T-helper 2 cell treated with Interferon-gamma antibody and Interleukin-4, amounts not matched to agents 100 ng/mL and 5 ng/mL, for 36 hours (primary cell): Measurements from ENCODE around the gene SYNCRIP. TPM values are rescaled to one million over a fixed set of nuclear protein-coding genes. Genes with fewer than 3 reads are reported as not detected.
"Not testable (repeated sequence)": the region's sequence is repeated elsewhere in the genome, so short reads cannot be mapped to it uniquely, and the experiment has no call there.

ENCODE experiments used
- intact Hi-C: fragments of 100-400 bp; cut with micrococcal nuclease; formaldehyde crosslinking; loops from one replicate; pipeline ENCODE4 v1.15.1; 2023
- total RNA-seq: library from RNA; stranded (reverse); gene quantifications from 2 replicates; pipeline ENCODE4 v1.2.3, GENCODE V29; 2022

The SYNCRIP gene
- 141 and 146 TPM in 2 replicates for total RNA-seq

DNA sequence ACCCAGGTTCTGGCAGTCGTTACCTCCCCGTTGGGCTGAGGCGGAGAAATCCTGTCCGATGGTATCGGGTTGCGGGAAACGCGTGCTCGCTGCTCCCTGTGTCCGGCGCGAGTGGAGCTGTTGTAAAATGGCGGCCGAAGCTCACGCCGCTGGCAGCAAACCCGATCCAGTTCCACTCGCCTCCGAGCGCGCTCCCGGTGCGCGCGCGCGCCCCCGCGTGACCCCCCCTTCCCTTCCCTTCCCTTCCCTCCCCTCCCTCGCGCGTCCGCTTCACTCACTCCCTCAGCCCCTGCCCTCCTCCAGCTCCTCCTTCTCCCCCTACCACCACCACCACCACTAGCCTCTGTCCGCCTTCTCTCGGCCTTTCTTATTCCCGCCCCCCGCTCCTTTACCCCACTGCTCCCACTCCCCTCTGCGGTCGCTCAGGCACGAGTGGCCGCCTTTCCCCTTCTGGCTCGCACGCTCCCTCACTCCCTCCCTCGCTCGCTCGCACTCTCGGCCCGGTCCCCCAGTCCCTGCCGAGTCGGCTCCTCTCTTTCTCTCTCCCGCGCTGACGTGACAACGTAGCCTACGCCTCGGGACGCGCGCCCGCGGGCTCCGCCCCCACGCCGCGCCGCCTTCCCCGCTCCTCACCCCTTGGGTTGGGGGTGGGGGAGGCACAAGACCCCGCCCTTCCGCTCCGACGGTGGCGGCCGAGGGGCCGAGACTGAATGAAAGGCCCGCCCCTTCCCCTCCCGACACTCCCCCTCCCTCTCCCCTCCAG lies at the start of gene SYNCRIP:
Gene SYNCRIP (minus strand): TSS at position 113 of the 763 bp plus-strand sequence. CDS start 1,447 bp downstream, outside the sequence.
- intact Hi-C loops: loop anchor here (1.0 to 2.0 kb wide), 6 partner anchors 27 to 1784 kb away; partner anchors contain the start of gene CYB5R4

DNA sequence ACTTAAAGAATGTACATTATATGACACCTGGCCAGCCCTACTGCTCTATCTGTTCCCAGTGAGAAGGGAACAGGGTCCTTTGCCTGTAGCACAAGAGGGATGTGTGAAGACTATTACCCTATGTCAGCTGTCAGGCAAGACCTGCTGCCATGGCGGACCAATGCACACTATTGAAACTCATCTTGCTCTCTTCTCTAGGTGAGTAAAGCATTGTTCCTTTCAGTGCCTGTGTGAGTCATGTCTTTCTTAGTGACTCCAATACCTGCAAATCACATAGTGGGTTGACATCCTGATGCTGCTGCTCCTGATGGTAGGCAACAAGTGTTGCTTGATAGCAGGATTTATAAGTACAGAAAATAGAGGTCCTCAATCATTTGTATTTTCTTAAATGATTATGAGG lies 48.8 kb upstream of the SYNCRIP start:
- intact Hi-C loops: no loop called here

DNA sequence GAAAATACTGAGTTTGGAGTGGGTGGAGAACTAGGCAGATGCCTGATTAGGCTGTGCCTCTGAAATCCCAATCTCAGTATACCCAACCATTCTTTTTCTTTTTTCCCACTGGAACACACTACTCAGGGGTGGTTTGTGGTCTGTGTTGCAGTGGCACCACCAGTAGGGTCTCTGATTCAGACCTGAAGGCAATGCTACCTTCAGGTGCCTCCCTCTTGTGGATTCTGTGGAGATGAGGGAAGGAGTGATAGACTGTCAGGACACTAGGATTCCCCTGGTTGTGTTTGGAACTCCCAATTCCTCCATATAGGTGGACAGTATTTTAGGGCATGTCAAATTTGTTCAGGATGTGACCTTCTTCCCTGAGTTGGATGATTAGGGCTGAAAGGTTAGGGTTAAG lies 47.4 kb upstream of the SYNCRIP start:
- intact Hi-C loops: no loop called here

DNA sequence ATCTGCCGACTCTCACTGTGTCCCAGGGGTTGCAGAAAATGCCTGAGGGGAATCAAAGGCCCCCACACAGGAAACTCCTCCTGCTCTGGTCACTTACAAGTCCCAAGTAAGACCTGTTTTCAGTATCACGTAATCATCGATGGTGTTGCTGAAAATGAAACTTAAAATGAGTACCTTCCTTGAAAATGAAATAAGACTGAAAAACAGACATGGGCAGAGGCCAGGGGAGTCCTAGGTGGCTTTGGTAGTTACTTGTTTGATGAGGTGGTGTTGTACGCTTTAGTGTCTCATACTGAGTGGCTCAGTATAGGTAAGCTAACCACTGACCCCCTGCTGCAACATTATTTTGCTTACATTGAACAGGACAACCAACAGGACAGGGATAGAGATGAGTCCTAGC lies 43.0 kb upstream of the SYNCRIP start:
- intact Hi-C loops: no loop called here

DNA sequence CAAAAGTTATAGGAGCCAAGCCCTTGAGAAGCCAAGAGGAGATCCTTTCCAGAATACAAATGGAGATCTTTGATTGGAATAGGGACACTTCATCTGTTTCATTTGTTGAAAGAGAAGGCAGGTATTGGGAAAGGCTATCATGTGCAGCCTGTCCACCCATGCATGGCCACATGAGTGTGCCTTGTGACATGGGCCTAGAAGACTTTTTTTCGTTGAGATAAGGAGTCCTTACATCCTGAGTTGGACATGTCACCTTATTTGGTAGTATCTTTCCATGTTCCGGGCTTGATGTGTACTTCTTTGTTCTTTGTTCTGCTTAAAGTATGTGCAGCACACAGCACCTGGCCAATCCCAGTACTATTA lies 42.1 kb upstream of the SYNCRIP start:
- intact Hi-C loops: no loop called here

DNA sequence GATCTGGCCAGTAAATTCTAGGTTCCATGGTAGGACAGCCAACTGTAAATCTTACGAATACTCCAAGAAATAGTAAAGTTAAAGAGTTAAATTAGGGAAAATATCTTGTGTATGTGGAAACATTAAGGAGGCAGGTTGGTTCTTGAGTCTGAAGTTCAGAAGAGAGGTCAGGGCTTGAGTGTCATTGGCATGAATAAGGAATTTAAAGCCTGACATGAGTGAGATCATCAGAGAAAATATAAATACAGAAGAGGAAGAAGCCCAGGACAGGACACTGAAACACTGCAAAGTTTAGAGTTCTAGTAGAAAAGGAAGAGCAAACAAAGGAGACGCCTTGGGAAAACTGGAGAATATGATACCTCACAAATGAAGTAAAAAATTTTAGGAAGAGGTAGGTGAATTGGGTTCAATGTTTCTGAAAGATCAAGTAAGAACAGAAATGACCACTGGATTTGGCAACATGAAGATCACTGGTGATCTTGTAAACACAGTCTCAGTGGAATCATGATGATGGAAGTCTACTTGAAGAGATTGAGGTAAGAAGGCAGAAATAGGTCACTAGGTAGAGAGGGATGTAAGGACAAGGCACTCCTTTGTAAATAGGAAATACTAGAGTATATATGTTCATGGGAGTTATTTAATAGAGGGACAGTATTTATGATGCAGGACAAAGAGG lies 41.6 kb upstream of the SYNCRIP start:
- intact Hi-C loops: no loop called here

DNA sequence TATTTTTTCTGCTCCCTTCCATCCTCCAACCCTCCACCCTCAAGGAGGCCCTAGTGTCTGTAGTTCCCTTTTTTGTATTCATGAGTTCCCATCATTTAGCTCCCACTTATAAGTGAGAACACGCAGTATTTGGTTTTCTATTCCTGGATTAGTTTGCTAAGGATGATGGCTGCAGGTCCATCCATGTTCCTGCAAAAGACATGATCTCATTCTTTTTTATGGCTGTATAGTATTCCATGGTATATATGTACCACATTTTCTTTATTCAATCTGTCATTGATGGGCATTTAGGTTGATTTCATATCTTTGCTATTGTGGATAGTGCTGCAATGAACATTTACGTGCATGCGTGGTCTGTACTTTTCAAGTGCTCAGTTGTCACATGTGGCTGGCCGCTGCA lies 39.2 kb upstream of the SYNCRIP start:
- intact Hi-C loops: not testable (repeated sequence)

DNA sequence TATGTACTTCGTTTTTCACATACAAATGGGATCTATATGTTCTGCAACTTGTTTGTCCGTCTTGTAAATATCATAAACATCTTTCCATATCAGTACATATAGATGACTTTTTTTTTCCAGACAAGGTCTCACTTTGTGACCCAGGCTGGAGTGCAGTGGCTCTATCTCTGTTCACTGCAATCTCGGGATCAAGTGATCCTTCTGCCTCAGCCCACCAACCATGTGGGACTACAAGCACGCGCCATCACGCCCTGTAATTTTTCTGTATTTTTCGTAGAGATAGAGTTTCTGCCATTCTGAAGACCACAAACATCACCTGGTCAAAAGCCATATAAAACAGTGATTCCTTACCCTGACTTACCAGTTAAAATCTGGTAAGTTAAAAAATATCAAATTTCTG lies 37.7 kb upstream of the SYNCRIP start:
- intact Hi-C loops: no loop called here

DNA sequence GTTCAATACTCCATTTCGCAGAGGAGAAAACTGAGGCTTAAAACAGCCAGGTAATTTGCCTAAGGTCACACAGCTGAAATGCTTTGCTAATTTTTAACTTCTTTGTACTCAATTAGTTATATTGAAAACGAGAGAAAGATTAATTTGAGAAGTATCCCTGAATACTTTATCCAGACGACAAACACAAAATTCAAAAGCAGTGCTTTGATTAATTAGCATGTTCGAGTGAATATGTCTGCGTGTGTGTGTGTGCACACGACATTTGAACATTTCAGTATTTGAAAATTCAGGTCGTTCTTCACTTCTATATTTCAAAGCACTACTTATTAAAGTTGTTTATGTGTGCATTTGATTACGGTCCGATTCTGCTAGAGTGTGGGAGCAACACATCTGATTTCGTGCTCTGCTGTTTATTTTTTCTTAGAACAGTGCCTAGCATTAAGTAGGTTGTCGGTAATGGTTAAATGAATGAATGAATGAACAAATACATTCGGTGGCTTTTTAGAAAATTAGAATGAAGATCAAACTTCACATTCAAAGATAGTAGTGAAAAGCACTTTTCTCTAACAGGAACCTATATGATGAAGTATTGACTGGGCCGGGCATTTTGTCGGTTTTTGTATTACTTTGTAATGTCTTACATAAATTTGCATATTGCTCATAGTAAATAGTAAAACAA lies 36.9 kb upstream of the SYNCRIP start:
- intact Hi-C loops: loop anchor here (2.0 to 10.0 kb wide), 5 partner anchors 55 to 1819 kb away; partner anchors contain the start of genes NT5E and ZNF292

DNA sequence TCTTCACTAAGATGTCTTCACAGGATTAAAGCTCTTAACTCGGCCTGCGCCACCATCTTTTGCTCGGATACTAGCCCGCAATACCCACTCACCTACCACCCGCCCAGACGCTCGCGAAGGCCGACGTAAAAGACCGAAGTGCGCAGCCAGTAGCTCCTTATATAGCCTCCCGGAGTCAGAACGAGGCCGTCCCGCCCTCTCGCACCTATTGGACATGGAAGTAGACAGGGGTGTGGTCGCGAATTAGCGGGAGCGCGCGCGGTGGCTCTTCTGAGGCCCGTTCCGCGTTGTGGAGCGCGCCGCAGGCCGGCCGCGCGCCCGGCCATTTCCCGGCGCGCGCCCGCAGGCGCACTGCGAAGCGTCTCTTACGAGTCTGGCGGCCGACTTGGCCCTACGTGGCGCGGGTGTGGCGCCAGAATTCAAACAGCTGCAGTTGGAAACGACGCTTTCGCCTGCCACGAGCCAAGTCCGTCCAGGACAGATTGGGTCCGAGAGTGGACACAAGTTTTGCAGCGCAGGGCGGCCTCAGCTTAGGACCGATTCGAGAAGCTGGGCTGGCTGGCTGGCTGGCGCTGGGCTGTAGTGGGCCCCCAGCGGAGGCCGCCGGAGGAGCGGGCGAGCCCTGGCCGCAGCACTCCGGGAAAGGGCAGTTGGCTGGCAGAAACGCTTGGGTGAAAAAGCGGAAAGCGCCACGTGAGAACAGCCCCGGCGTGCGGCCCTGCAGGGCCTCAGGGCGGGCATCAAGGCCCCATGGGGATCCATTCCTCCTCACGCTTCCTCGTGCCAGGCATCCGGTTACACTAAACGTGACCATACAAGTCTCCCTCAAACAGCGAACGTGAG lies 36.1 kb upstream of the SYNCRIP start:
- intact Hi-C loops: loop anchor here (1.0 to 10.0 kb wide), 8 partner anchors 9 to 1818 kb away; partner anchors contain the start of genes NT5E and ZNF292

DNA sequence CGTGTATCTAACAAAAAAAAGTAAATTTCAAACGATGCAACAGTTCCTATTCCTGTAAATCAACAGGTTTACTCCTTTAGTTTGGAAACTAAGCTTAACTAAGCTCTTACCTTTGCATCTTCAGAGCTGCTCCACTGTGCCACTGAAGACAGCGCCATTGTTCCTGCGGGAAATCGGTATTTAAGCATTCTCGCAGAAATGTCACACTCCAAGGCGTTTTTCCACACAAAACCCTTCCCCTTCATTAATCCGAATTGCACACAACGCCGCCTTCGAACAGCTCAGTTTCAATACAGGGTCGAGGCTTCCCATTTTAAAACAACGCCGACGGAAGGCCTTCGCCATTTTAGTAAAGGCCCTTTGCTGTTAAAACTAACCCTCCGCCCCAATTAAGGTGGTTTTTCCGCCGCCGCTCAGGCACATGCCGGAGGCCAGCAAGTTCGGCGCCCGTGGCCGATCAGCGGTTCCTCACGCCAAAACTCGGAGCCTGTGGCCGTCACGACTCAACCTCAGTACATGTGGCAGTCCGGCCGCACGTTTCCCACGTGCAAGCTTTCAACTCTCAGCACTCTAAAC lies 35.4 kb upstream of the SYNCRIP start:
- intact Hi-C loops: loop anchor here (1.0 to 10.0 kb wide), 8 partner anchors 8 to 1817 kb away; partner anchors contain the start of genes NT5E and ZNF292

DNA sequence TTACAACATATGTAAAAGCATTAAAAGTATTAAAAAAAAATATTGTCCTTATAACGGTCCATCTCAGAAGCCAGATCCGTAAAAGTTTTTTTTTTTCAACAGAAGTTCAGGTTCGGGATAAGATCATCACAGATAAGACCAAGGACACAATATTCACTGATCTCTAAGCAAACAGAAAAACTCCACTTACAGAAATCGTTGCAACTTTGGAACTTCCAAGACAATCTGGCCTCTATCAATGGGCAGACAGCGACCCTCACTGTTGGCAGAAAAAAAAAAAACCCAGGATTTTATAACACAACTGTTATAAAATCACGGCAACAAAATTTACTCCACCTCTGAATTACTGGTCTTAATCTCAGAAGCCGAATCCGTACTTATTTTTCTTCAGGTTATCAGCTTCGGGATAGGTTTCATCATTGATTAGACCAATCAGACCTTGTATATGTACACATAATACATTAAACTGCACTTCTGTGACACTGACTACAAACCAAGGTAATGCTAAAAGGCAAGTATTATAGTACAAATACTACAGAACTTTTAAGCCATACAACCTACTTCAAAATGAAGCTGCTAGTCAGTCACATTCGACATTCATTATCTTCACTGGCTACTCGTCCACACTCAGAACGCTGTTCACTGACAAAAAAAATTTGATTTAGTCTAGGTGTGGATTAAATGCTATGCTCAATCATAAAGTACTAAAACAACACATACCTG lies 34.7 kb upstream of the SYNCRIP start:
- intact Hi-C loops: loop anchor here (5.0 to 10.0 kb wide), 3 partner anchors 53 to 320 kb away; partner anchors contain the start of gene NT5E

DNA sequence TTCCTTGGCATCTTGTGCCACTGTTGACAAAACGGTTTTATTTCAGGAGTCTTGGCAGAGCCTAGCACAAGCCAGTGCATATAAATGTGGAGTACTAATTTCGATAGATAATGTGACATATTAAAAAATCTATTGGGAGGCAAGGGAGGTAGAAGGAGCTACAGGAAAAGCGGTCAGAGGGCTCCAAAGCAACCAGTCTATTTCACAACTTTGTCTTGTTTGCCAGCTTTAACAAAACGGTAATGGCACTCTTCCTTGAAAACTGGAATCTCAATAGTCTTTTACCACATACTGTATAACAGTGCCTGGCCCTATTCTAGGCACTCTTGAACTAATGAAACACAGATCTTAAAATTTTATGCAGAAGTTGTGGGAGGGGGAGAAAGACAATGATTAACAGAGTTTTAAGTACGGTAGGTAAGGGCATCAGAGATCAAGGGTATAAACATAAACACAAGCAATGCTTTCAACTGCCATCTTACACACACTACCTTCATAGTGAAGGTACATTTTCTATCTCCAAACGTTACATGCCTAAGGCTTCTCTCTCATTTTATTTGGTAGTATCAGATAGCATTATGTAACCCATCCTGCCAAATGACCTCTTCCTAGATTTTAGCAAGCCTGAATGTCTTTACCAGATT lies 33.5 kb upstream of the SYNCRIP start:
- intact Hi-C loops: loop anchor here (5.0 to 10.0 kb wide), 3 partner anchors 51 to 319 kb away; partner anchors contain the start of gene NT5E

DNA sequence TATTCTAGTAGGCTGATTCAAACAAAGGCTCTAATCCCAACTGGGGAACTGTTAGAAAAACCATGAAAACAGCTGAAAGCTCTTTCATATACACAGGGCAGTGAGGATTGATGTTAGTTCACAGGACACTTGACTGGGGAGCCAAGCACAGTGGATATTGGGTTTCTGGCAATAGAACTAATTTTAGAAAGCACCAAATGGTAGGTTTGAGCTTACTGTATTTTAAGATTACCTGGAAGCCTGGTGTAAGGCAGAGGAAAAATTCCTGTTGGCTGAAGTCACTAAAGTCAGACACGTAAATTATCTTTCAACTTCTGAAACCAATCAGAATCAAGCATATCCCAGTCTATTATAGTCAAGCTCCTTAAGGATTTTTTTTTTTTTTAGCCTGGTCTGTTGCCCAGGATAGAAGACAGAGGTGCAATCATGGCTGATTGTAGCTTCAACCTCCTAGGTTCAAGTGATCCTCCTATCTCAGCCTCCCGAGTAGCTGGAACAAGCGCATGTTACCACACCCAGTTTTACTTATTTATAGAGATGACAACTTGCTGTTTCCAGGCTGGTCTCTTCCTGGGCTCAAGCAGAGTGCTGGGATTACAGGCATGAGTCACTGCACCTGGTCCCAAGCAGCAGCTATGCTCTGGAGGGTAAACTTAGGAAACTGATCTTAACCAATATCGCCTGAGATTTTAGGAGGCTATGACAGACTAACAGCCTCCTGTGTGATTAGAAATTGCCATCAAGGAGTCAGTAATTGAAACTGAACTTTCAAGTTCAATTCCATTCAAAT lies 32.5 kb upstream of the SYNCRIP start:
- intact Hi-C loops: loop anchor here (5.0 to 10.0 kb wide), 3 partner anchors 50 to 318 kb away; partner anchors contain the start of gene NT5E

DNA sequence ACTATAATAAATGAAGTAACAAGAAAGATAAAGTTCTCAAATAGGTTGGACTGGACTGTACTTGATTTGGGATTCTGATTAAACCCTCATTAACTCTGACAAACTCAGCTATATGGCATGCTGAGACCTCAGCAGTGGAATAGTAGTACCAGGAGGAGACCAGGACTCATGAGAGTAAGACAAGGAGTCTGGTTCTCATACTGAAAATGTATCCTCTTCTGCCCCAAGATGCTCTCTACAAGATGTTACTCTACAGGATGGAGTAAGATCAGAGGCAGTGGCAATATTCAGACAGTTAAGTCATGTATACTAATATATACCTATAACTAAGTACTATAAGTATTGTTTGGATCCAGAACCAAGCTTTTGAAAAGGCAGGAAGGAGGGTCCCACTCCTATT lies 31.9 kb upstream of the SYNCRIP start:
- intact Hi-C loops: loop anchor here (5.0 to 10.0 kb wide), 3 partner anchors 50 to 317 kb away; partner anchors contain the start of gene NT5E

DNA sequence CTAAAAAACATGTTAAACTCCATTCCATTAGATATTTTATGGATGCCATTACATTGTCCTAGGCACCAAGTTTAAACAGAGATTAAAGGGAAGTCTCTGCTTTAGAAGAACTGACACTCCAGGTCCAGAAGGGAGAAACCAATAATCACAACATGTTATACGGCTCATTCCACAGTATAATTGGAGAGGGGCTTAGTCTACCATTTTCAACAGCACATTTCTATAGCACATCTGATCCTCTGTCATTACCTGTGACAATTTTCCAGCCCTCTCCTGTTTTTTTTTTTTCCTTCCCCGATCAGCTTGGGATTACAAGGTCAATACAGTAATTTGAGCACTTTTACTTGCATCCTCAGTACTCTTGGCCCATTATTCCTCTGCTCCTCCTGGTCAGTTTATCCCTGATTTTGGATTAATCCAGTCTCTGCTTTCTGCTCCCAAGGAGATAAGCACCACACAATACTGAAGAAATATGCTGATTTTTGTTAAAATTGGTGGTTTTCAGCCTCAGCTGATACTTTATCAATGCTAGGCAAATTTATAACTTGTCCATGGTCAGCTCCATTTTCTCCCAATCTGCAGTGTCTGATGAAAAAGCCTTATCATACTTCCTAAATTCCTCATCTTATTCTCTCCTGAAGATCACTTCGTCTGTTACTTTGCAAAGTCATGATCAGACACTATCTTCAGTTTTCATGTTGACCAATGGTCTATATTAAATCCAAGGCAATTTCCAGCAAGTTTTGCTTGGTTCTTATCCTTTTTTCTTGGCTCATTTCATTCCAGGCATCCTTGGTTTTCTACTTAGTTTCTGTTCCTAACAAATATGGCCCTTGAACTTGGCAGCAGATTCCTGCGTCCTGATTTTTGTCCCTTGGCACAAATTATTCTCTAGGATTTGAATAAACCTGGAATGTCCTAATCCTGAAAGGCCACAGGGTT lies 30.8 kb upstream of the SYNCRIP start:
- intact Hi-C loops: loop anchor here (10.0 kb wide), 1 partner anchor 49 kb away; no protein-coding TSS in a partner anchor

DNA sequence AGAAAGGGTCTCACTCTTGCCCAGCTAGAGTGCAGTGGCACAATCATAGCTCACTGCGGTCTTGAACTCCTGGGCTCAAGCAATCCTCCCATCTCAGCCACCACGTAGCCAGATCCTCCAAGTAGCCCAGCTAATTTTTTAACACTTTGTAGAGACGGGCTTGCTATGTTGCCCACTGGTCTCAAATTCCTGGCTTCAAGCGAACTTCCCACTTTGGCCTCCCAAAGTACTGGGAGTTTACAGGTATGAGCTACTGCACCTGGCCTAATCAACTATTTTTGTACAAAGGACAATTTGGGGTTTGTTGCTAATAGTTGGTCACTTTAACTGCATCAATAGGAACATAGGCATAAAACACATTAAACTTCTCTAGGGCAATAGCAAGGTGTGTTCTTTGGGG lies 29.9 kb upstream of the SYNCRIP start:
- intact Hi-C loops: loop anchor here (10.0 kb wide), 1 partner anchor 48 kb away; no protein-coding TSS in a partner anchor
